DMS153 treated with DMSO at 0.1 percent for 48 hours (cell line): ENCODE measurements around the gene RBFOX2.
A peak's percentile ranks its signal among the peaks of the same experiment; 100 is the strongest.
"Not testable (repeated sequence)": the region's sequence is repeated elsewhere in the genome, so short reads cannot be mapped to it uniquely, and the experiment has no call there.

ENCODE experiments used
- DNase-seq: peaks from one replicate; lab custom pipeline; 2025; ENCODE audit not compliant: unreplicated experiment; lab: John Stamatoyannopoulos, UW

The RBFOX2 gene

DNA sequence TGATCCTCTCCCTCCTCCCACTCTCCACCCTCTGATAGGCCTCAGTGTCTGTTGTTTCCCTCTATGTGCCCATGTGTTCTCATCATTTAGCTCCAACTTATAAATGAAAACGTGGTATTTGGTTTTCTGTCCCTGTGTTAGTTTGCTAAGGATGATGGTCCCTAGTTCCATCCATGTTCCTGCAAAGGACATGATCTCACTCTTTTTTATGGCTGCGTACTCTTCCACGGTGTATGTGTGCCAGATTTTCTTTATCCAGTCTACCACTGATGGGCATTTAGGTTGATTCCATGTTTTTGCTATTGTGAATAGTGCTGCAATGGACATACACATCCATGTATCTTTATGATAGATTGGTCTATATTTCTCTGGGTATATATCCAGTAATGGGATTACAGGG, 15.9 kb upstream of the RBFOX2 start:
- DNase-seq: not testable (repeated sequence)

DNA sequence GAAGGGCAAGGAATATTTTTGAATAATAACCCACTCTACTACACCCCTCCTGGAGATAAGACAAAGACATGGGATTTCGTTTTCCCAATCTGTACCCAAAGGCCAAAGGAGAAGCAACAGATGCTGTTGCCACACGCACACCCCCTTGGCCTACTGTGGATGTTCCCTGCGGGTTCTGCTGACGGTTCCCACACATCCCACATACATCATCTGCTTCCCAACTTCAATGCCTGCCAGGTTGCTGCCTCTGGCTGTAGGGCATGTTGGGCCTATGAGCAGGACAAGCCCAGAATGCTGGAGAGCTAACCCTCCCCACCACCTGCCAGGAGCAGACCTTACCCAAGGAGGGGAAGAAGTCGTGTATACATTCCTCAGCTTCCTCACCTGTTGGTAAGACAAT, 13.6 kb upstream of the RBFOX2 start:
- no peak for DNase-seq

DNA sequence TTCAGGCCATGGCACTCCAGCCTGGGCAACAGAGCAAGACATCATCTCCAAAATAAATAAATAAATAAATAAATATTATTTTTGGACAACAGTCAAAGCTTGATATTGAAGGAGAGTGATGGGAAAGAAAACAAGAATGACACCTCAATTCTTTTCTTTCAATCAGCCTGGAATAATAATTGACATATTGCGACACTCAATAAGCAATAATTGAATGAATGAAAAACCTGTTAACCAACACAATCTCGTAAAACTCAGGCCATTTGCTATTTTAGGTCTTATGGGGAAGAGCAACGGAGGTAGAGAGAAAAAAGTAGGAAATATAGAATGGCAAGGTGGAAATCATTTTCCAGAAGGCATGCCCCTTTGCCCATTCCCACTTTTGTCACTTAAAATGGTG, 10.5 kb upstream of the RBFOX2 start:
- DNase-seq: no peak

DNA sequence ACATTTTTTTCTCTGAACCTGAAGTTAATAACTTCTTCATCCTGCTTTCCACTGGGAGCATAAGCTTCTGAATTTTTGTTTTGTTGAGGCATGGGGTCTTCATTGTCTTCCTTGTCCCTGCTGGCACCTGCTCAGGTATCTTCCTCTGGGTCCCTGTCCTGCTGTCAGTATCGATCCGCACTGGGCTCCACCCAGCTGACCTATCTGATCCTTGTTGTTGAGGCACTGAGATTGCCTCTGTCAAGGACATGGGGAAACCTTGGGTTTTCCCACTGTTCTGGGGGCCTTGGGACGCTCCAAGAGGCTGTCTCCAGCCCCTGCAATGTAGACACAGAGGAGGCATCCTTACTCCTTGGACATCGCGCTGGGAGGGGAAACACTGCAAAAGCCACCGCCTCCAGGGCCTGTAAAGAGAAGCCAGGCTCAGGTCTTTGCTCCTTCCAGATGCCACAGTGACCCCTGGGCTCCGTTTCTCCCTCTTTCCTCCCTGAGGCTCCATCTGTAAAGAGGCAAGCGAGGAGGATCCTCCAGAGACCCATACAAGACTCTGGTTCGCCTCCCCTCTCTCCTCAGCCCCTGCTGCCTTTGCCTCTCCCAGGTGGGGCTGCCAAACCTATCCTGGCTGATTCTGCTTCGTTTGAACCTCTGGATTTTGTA, 8.6 kb upstream of the RBFOX2 start:
- DNase-seq: no peak

DNA sequence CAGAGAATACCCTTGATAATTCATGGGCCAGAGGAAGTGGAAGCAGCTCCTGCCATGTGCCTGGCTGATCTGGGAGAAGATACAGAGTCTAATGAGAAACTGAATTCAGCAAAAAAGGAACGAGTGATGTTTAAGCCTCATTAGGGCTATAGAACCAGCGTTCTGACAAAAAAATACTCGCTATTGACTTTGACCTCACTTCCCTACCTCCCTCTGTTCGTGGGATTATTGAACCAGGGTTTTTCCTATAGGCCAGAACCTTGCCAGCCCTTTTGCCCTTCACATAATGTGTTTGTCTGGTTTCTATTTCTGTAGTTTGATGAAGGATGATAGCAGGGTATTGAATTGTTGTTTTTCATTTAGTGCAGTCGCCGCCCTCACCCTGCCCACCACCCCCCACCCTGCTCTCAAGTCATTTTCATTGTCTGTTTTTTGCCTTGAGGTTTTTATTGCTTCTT, 7.6 kb upstream of the RBFOX2 start:
- peak; percentile 50 for DNase-seq

DNA sequence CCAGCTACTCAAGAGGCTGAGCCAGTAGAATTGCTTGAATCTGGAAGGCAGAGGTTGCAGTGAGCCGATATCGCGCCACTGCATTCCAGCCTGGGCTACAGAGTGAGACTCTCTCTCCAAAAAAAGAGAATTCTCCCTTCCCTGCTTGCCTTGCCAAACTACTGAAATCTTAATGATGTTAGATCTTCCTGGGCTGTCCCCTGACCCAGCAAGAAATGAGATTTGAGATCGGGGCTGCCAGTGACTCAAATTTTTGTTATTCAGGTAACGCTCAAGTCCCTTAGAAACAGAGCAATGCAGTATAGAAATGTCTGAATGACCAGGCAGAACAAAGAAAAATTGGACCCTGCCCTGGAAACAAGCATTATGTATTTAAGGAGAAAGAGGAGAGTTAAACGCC, 4.0 kb upstream of the RBFOX2 start:
- no peak for DNase-seq

DNA sequence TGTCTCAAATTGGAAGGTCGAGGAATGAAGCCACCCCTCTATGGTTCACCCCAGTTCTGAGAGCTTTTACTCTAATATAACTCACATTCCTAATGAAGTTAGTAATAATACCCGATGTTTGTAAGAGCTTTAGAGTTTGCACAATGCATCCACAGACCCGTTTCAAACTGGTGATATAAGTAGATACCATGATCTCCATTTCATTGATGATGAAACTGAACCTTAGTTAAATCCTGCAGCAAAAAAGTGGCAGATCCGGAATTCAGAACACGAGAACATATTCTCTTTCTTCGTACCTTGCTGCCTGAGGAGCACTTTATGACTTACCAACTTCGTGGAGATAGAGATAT, 757 bp upstream of the RBFOX2 start:
- DNase-seq: no peak

DNA sequence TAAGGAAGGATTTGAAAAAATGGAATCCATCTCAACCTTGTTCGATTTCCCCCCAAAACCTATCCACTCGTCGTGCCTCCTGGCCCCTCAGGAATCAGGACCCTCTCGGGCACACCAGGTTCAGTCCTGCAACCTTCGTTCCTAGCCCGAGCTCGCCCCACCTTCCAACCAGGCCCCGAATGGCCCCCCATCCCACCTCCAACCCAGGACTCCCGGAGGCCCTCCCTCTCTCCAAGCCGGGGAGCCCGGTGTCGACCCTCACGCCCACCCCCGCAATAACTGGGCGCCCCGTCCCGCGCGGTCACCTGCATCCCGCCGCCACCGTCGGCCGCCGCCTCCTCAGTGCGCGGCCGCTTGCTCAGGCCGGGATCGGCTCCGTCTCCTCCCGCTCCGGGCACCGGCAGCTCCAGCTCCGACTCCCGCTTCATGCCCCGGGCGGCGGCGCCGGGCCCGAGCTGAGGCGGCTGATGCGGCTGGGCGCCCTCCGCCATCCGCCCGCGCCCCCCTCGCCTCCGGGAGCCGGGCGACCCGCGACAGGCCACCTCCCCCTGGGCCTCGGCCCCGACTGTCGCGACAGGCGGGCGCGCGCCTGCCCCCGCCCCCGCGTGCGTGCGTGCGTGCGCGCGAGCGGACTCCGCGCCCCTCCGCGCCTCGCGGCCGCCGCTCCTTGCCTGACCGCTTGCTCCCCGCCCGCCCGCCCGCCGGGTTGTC, 534 bp downstream of the RBFOX2 start:
- DNase-seq: no peak

DNA sequence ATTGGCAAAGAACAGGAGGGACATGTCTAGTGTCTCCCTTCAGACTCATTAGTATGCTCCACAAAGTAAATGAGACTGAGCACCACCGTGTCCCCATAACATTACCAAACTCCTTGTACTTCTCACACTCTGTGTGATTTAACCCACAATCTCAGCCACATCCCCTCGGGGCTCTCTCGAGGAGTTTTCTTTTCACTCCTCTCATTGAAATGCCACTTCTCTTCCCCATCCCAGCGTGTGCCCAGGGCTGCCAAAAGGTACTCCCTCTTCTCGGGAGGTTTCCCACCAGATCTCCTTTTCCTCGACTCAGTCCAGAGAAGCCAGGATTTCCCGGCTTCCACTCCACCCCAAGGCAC, 1.1 kb downstream of the RBFOX2 start:
- no peak for DNase-seq

DNA sequence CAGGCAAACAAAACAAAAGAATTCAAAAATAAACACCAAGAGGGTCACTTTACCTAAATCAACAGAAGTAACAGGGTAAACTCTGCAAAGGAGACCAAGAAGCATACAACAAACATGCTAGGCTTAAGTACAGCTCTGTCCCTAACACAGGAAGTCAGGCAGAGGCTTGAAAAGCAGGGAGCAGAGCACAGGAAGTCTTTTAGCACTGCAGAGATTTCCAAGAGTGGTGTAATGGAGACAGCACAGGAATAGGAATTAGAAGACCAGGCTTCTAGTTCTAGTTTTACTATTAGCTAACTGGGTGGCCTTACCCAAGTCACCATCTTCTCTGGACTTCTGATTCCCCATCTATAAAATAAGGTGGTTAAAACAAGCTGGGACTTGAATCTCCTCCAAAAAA, 1.9 kb downstream of the RBFOX2 start:
- DNase-seq: peak; percentile 39

DNA sequence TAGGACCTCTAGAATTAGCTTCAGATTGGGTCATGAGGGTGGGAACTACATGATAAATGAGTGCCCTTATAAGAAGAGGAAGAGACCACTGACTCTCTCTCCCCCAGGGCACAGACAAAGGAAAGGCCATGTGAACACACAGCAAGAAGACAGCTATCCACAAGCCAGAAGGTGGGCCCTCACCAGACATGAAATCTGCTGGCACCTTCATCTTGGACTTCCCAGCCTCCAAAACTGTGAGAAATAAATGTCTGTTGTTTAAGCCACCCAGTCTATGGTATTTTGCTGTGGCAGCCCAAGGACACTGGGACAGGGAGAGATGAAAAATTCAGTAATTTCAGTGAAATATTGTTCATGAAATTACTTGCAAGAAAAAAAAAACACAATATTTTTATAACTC, 5.9 kb downstream of the RBFOX2 start:
- no peak for DNase-seq

DNA sequence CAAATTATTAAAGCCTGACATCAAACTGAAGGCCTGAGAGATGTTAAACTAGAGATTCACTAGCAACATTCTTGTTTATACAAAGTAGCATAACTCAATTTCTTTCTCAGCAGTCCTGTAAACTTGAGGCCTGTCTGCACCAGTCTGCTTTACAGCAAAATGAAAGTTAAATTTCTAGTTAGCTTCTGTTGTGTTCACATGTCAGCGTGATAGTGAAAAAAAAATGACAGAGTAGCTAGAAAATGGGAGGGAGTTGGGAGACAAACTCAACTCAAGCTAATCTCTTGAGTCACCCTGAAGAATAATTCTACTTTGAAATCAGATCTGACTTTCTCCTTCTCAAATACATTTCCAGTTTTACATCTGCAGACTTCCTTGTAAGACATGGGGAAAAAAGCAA, 6.5 kb downstream of the RBFOX2 start:
- no peak for DNase-seq

DNA sequence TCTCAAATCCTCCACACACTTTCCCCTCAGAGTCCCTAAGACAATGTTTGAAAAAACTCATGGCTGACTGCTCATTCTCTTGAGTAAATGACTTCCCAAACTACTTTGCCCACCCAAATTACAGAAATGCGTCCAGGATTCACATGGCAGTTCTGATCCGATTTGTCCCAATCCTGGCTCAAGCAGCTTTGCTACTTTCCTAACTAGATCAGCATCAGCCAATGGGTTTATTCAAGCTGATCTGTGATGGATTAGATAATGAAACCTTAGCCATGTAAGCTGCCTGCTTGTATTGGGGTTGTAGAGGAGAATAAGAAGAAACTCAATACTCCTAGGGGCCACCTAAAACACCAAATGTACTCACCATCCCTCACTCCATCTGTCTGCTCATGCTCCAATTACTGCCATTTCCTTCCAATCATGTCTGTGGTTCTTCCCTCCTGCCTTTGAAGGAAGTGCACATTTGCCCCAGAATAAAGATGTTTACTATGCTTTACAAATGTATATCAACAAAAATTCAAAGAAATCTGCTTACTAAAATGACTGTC, 6.9 kb downstream of the RBFOX2 start:
- no peak for DNase-seq

DNA sequence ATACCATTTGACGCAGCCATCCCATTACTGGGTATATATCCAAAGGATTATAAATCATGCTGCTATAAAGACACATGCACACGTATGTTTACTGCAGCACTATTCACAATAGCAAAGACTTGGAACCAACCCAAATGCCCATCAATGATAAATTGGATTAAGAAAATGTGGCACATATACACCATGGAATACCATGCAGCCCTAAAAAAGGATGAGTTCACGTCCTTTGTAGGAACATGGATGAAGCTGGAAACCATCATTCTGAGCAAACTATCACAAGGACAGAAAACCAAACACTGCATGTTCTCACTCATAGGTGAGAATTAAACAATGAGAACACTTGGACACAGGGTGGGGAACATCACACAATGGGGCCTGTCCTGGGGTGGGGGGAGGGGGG, 7.8 kb downstream of the RBFOX2 start:
- not testable (repeated sequence) for DNase-seq

DNA sequence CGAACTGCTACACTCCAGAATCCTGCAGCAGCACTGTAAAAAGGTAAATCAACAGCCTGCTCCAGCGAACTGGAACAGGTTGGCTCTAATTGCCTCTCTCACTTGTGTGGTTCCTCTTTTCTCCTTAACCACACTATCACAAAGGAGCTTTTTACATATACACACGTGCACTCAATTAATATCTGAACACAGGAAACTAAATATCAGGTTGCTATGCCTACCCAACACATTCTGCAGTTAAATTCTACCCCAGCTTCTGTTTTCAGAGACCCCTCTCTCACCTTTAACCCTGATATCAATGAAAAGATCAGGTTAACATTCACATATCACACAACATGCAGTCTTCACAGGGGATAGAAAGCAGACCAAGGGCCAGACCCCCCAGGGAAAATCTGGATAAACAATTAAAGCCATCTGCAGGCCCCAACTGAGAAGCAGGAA, 11.0 kb downstream of the RBFOX2 start:
- peak; percentile 25 for DNase-seq

DNA sequence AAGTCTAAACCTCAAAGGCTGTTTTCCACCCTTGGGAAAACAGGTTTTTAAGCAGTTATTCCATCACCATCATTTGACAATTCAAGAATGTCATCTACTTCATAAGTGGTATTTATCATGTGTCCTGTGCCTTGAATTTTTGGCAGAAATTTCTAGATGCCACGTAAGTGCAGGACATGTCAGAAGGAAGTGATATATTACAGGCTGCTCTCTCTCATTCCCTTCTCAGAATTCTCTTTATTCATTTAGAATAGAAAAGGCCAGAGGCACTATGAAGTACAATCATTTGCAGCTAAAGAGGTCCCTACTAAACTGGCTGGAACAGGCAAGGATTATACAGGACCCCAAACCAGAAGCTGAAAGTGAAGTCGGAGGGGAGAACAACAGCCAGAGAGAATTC, 11.9 kb downstream of the RBFOX2 start:
- DNase-seq: no peak

DNA sequence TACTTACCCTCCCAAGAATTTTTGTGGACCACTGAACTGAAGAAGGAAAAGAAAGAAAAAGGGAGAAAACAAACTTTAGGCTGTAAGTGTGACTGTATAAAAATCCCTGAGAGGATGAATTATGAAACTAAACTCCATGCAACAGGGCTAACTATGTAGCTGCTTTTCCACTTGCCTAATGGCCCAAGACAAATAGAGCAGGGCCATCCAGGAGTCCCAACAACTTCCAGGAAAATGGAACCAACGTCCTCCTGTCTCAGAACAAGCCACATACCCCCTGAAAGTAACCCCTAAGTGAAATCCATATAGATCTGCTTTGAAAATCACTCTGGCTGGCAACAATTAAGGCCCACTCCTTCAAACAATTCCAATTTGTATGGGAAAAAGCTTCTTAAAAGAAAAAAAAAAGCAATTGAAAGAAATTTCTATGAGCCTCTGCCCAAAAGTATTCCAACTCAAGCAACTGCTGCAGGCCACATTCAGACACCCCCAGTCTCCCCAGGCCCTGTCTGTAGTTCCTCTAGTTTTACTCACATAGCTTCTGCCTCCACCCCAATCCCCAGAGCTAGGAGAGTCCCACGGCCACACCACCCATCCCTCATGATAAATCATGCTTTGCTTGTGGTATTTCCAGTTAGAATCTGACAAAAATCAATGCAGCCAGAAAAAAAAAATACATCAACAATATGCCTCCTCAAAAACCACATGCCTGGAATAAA, 12.7 kb downstream of the RBFOX2 start:
- DNase-seq: no peak

DNA sequence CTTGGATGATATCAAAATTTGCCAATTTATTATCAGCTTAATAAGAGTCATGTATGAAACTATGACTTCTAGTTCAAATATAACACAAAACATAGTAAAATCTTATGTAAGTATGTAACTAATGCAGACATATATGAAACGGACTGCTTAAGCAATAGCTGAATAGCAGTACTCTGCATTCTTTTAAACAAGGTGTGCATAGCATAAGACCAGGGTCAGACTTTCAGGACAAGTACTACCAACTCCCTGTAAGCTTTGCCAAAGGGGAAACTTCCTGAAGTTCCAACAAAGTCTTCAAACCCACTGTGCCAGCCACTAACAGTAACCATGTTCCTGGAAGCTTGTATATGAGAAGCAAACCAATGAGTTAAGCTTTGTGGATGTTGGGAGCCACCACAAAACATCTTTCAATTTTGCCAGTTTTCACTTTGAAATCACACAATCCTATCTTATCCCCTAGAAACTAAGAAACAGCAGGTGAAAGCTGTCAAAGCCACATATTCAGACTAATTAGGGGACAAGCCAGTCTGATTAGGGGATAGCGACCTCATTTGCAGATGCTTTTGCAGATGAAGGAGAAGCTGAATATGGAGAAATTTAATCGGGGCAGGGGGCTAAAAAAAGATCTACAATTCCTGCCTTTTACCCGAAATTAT, 13.3 kb downstream of the RBFOX2 start:
- no peak for DNase-seq

DNA sequence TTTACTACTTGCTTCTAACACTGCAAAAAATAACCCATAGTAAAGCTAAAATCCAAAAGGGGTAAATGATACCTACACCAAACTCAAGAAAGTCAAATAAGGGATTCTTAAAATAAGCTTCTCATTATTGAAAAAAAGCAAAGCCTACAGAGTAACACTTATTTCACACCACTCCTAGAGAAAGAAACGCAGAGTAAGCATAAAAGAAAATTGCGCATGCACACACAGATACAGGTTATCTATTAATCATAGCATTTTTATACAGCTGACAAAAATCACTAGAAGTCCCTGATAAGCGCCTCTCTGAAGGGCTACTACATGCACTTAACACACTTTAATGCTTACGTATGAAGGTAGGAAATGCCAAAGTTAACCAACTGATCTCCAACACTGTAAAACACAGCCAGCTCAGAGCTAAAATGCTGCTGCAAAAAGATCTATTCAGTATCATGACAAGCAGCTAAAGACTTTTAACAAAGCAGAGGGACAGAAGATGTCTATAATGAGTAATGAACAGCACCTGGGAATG, 14.0 kb downstream of the RBFOX2 start:
- DNase-seq: no peak

DNA sequence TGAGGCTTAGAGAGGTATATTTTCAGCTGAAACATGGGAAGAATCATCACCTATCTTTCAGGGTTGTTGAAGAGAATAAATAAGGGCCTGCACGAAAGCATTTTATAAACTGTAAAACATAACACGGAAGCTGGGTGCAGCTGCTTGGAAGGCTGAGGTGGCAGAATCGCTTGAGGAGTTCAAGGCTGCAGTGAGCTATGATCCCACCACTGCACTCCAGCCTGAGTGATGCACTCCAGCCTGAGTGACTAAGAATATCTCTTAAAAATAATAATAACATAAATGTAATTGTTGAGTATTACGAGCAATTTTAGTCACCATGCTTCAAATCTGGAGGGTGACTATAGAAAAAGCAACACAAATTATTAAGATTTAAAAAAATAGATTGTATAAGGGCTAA, 16.3 kb downstream of the RBFOX2 start:
- no peak for DNase-seq

DNA sequence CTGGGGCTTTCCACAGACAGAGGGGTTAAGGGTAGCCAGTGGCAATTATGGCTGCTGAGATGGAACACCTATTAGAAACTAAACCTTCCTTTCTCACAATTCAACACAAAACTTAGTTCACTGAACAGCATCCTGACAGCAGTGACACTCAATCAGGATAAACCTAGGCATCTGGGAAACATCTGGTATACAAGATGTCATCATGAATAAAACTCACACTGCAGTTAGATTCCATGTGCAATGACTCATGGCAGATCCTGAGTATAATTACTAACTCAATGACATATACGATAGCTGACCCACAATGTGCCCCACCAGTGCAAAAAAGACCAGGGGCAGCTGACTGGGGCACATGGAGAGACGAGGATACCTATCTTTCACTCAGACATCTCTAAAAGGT, 17.7 kb downstream of the RBFOX2 start:
- DNase-seq: no peak
